H1 (cell line): ENCODE data around the gene CRB2. TPM values are rescaled to one million over a fixed set of nuclear protein-coding genes. Genes with fewer than 3 reads are reported as not detected.

Experiments used
- JUN ChIP-seq: IDR thresholded peaks from 2 replicates; pipeline ENCODE4 v1.6.1; 2011; ENCODE audit warnings: low read depth, mild to moderate bottlenecking, improper control_type of control experiment, low read length
- KDM4A ChIP-seq: IDR thresholded peaks from one replicate; pipeline ENCODE4 v1.7.1; 2012; ENCODE audit warnings: low read depth, mild to moderate bottlenecking, moderate library complexity, low read length, inconsistent platforms; ENCODE audit not compliant: severe bottlenecking
- SIRT6 ChIP-seq: IDR thresholded peaks from one replicate; pipeline ENCODE4 v1.7.1; 2012; ENCODE audit warnings: low read length, inconsistent platforms
- TEAD4 ChIP-seq: IDR thresholded peaks from 2 replicates; pipeline ENCODE4 v1.6.1; 2012; ENCODE audit warnings: low read depth, low read length, inconsistent platforms, mixed read lengths
- YY1 ChIP-seq: IDR thresholded peaks from 2 replicates; pipeline ENCODE4 v1.6.1; 2011; ENCODE audit warnings: low read depth, mild to moderate bottlenecking, low read length
- polyA plus RNA-seq, 7 experiments: library from polyadenylated mRNA; depleted of rRNA in 3 of 7; stranded (reverse) in 5 of 7; unstranded in 2 of 7; fragments of >200 nt in 5 of 7; fragments of 200-250 nt in 2 of 7; gene quantifications; 1 replicate in 5 of 7; 2 replicates in 1 of 7; 4 replicates in 1 of 7; pipeline versions ENCODE4 v1.2.1 to v1.2.3, GENCODE V29; 2011 to 2013; ENCODE audit warnings: missing spikeins in 2 of 7, mixed read lengths in 2 of 7
- total RNA-seq: library from RNA; stranded (reverse); fragmentation: NEBNext Ultra II Directional; extraction: Animal tissue kit (Norgen Biotek cat#: 25700); gene quantifications from 2 replicates; pipeline ENCODE4 v1.2.1, GENCODE V29; 2021
- TF ChIP-seq, protein P1 (sequence below): fragments of 300-600 bp; sonication (generic); IDR thresholded peaks from 2 replicates; pipeline ENCODE4 v1.7.1; 2012; ENCODE audit warnings: low read length, moderate library complexity, mild to moderate bottlenecking, inconsistent platforms; ENCODE audit not compliant: insufficient replicate concordance

Gene CRB2
- total and polyA plus RNA-seq, 2 of the 8 experiments (the other 6 are each of a cell fraction or from before 2014, with no cell fraction given) = 4.0 to 8.4 TPM

DNA sequence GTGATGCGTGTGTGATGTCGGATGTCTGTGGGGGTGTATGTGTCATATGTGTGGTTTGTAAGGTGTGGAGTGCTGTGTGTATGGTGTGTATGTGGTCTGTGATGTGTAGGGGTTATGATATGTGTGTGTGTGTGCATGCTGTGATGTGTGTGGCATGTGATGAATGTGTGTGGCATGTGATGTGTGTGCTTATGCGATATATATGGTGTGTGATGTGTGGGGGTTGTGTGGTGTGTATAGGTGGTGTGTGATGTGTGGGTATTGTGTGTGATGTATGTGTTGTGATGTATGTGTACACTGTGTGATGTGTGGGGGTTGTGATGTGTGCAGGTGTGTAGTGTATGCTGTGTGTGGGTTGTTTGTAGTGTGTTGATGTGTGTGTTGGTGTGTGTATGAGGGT, 9.2 kb upstream of the CRB2 start (continued):
- TF ChIP-seq, protein P1, sequence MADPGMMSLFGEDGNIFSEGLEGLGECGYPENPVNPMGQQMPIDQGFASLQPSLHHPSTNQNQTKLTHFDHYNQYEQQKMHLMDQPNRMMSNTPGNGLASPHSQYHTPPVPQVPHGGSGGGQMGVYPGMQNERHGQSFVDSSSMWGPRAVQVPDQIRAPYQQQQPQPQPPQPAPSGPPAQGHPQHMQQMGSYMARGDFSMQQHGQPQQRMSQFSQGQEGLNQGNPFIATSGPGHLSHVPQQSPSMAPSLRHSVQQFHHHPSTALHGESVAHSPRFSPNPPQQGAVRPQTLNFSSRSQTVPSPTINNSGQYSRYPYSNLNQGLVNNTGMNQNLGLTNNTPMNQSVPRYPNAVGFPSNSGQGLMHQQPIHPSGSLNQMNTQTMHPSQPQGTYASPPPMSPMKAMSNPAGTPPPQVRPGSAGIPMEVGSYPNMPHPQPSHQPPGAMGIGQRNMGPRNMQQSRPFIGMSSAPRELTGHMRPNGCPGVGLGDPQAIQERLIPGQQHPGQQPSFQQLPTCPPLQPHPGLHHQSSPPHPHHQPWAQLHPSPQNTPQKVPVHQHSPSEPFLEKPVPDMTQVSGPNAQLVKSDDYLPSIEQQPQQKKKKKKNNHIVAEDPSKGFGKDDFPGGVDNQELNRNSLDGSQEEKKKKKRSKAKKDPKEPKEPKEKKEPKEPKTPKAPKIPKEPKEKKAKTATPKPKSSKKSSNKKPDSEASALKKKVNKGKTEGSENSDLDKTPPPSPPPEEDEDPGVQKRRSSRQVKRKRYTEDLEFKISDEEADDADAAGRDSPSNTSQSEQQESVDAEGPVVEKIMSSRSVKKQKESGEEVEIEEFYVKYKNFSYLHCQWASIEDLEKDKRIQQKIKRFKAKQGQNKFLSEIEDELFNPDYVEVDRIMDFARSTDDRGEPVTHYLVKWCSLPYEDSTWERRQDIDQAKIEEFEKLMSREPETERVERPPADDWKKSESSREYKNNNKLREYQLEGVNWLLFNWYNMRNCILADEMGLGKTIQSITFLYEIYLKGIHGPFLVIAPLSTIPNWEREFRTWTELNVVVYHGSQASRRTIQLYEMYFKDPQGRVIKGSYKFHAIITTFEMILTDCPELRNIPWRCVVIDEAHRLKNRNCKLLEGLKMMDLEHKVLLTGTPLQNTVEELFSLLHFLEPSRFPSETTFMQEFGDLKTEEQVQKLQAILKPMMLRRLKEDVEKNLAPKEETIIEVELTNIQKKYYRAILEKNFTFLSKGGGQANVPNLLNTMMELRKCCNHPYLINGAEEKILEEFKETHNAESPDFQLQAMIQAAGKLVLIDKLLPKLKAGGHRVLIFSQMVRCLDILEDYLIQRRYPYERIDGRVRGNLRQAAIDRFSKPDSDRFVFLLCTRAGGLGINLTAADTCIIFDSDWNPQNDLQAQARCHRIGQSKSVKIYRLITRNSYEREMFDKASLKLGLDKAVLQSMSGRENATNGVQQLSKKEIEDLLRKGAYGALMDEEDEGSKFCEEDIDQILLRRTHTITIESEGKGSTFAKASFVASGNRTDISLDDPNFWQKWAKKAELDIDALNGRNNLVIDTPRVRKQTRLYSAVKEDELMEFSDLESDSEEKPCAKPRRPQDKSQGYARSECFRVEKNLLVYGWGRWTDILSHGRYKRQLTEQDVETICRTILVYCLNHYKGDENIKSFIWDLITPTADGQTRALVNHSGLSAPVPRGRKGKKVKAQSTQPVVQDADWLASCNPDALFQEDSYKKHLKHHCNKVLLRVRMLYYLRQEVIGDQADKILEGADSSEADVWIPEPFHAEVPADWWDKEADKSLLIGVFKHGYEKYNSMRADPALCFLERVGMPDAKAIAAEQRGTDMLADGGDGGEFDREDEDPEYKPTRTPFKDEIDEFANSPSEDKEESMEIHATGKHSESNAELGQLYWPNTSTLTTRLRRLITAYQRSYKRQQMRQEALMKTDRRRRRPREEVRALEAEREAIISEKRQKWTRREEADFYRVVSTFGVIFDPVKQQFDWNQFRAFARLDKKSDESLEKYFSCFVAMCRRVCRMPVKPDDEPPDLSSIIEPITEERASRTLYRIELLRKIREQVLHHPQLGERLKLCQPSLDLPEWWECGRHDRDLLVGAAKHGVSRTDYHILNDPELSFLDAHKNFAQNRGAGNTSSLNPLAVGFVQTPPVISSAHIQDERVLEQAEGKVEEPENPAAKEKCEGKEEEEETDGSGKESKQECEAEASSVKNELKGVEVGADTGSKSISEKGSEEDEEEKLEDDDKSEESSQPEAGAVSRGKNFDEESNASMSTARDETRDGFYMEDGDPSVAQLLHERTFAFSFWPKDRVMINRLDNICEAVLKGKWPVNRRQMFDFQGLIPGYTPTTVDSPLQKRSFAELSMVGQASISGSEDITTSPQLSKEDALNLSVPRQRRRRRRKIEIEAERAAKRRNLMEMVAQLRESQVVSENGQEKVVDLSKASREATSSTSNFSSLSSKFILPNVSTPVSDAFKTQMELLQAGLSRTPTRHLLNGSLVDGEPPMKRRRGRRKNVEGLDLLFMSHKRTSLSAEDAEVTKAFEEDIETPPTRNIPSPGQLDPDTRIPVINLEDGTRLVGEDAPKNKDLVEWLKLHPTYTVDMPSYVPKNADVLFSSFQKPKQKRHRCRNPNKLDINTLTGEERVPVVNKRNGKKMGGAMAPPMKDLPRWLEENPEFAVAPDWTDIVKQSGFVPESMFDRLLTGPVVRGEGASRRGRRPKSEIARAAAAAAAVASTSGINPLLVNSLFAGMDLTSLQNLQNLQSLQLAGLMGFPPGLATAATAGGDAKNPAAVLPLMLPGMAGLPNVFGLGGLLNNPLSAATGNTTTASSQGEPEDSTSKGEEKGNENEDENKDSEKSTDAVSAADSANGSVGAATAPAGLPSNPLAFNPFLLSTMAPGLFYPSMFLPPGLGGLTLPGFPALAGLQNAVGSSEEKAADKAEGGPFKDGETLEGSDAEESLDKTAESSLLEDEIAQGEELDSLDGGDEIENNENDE = no peak
- TF ChIP-seq JUN = no peak
- TF ChIP-seq KDM4A = no peak
- TF ChIP-seq TEAD4 = no peak
- TF ChIP-seq SIRT6 = no peak
- TF ChIP-seq YY1 = no peak
